Endothelial cell of umbilical vein (primary cell): ENCODE measurements around the gene AIDA. TPM values are rescaled to one million over a fixed set of nuclear protein-coding genes. Genes with fewer than 3 reads are reported as not detected.

ENCODE experiments used
- BruUV-seq: library from RNA; stranded (reverse); fragments of 400-500 nt; replicated peaks from 2 replicates; lab custom pipeline; 2021; lab: Mats Ljungman, UMichigan
- CTCF ChIA-PET: fragments of 300-600, 350-600 bp; sonication (Branson Sonifier 250); formaldehyde crosslinking; loops from one replicate; lab custom pipeline; 2021; ENCODE audit warnings: antibody characterized with exemption, inconsistent platforms; lab: Charles Lee
- POLR2A ChIA-PET: fragments of 300-600, 350-600 bp; sonication (Branson Sonifier 250); formaldehyde crosslinking; loops from one replicate; lab custom pipeline; 2021; ENCODE audit warnings: antibody characterized with exemption, inconsistent platforms; lab: Charles Lee
- DNase-seq: peaks from one replicate; pipeline ENCODE4 v3.0.0-alpha.2; 2011; ENCODE audit warnings: low read depth, low spot score
- FAIRE-seq: peaks from 2 replicates; lab custom pipeline; 2011; peaks lifted over from hg19 to GRCh38; lab: Jason Lieb, UNC
- H2AFZ ChIP-seq: 2 replicates; pipeline ENCODE4 v1.6.0; 2012; ENCODE audit warnings: low read depth, low read length, control low read depth, inconsistent platforms
- H3K27ac ChIP-seq: 2 replicates; pipeline ENCODE4 v1.5.1; 2011; ENCODE audit warnings: low read depth, mild to moderate bottlenecking, control low read depth, low read length, moderate library complexity; ENCODE audit not compliant: insufficient read depth
- H3K27me3 ChIP-seq, 2 experiments: 2 replicates each; pipeline versions ENCODE4 v1.6.0 to v1.6.1; 2011; ENCODE audit warnings: low read length in 2 of 2, mixed read lengths in 1 of 2; ENCODE audit not compliant: control insufficient read depth in 2 of 2, insufficient read depth in 2 of 2
- H3K36me3 ChIP-seq, 2 experiments: 2 replicates in 1 of 2; 3 replicates in 1 of 2; pipeline ENCODE4 v1.5.1; 2011; ENCODE audit warnings: low read length in 2 of 2, mild to moderate bottlenecking in 1 of 2, moderate library complexity in 1 of 2; ENCODE audit not compliant: control insufficient read depth in 2 of 2, insufficient read depth in 2 of 2; ENCODE audit errors: extremely low read depth in 1 of 2
- H3K4me1 ChIP-seq: 3 replicates; pipeline ENCODE4 v1.5.1; 2011; ENCODE audit warnings: mild to moderate bottlenecking, low read length; ENCODE audit not compliant: control insufficient read depth, insufficient read depth; ENCODE audit errors: extremely low read depth
- H3K4me2 ChIP-seq: 2 replicates; pipeline ENCODE4 v1.6.1; 2011; ENCODE audit warnings: low read length, control low read depth, mixed read lengths; ENCODE audit not compliant: insufficient read depth
- H3K4me3 ChIP-seq, 3 experiments: fragments of 200-600 bp in 1 of 3; sonication (generic), shearing (Covaris generic) in 1 of 3; replicated peaks in 1 of 3; 2 replicates each; pipeline ENCODE4 v1.5.1; 2011 to 2016; ENCODE audit warnings: control low read depth in 3 of 3, low read length in 3 of 3, mild to moderate bottlenecking in 2 of 3, inconsistent platforms in 1 of 3, low read depth in 1 of 3, moderate library complexity in 1 of 3; ENCODE audit not compliant: insufficient read depth in 1 of 3
- H3K79me2 ChIP-seq: 2 replicates; pipeline ENCODE4 v1.6.0; 2012; ENCODE audit warnings: low read length, inconsistent platforms; ENCODE audit not compliant: control insufficient read depth, insufficient read depth
- H3K9ac ChIP-seq: replicated peaks from 2 replicates; pipeline ENCODE3; 2011; ENCODE audit warnings: low read length, control low read depth; ENCODE audit not compliant: insufficient read depth; ENCODE audit errors: extremely low read depth
- H3K9me1 ChIP-seq: replicated peaks from 3 replicates; pipeline ENCODE4 v1.6.0; 2011; ENCODE audit warnings: mild to moderate bottlenecking, low read length; ENCODE audit not compliant: control insufficient read depth, insufficient read depth; ENCODE audit errors: extremely low read depth
- H3K9me3 ChIP-seq: replicated peaks from 2 replicates; pipeline ENCODE4 v1.5.1; 2012; ENCODE audit warnings: low read length, inconsistent platforms; ENCODE audit not compliant: control insufficient read depth, insufficient read depth
- H4K20me1 ChIP-seq: replicated peaks from 2 replicates; pipeline ENCODE3; 2011; ENCODE audit warnings: mild to moderate bottlenecking, low read length; ENCODE audit not compliant: control insufficient read depth, insufficient read depth; ENCODE audit errors: extremely low read depth
- EZH2 ChIP-seq: IDR thresholded peaks from 2 replicates; pipeline ENCODE4 v1.6.1; 2012; ENCODE audit warnings: borderline replicate concordance, low read depth, mild to moderate bottlenecking, moderate library complexity, low read length, inconsistent platforms; ENCODE audit not compliant: severe bottlenecking
- FOS ChIP-seq: IDR thresholded peaks from 2 replicates; pipeline ENCODE4 v1.6.1; 2011; ENCODE audit warnings: mild to moderate bottlenecking, low read length, moderate library complexity, borderline replicate concordance; ENCODE audit not compliant: insufficient read depth
- GATA2 ChIP-seq: IDR thresholded peaks from 2 replicates; pipeline ENCODE4 v1.7.0; 2011; ENCODE audit warnings: low read depth, mild to moderate bottlenecking, moderate library complexity, mixed read lengths, low read length; ENCODE audit not compliant: insufficient read length, insufficient read depth
- JUN ChIP-seq: IDR thresholded peaks from 2 replicates; pipeline ENCODE4 v1.6.1; 2011; ENCODE audit warnings: borderline replicate concordance, low read depth; ENCODE audit not compliant: insufficient read length, insufficient read depth
- MAX ChIP-seq: IDR thresholded peaks from 2 replicates; pipeline ENCODE4 v1.6.1; 2011; ENCODE audit not compliant: insufficient read depth, insufficient read length
- MYC ChIP-seq: IDR thresholded peaks from one replicate; pipeline ENCODE4 v1.6.1; 2011; ENCODE audit warnings: mild to moderate bottlenecking, low read depth, low read length
- POLR2A ChIP-seq: IDR thresholded peaks from 2 replicates; pipeline ENCODE4 v1.6.1; 2012; ENCODE audit warnings: low read depth, mild to moderate bottlenecking, control low read depth, low read length
- POLR2AphosphoS5 ChIP-seq: IDR thresholded peaks from 2 replicates; pipeline ENCODE4 v1.6.1; 2012; ENCODE audit warnings: low read depth, mild to moderate bottlenecking, control low read depth, low read length, moderate library complexity; ENCODE audit not compliant: insufficient read depth
- dilution Hi-C: fragments of 300-500 bp; cut with MboI; formaldehyde crosslinking; loops from one replicate; pipeline ENCODE4 v1.15.0; 2019; ENCODE audit warnings: low sequenced_read_pairs; ENCODE audit not compliant: extremely low pct_ligation_motif_present
- intact Hi-C: fragments of 100-400 bp; cut with micrococcal nuclease; formaldehyde crosslinking; loops from one replicate; pipeline ENCODE4 v1.10.0; 2022
- polyA plus RNA-seq, 4 experiments: library from polyadenylated mRNA; depleted of rRNA in 3 of 4; stranded (reverse) in 3 of 4; unstranded in 1 of 4; fragments of >200 nt; gene quantifications; 2 replicates each; pipeline versions ENCODE4 v1.2.1 to v1.2.3, GENCODE V29; 2011 to 2012; ENCODE audit warnings: missing spikeins in 1 of 4
- total RNA-seq: library from RNA; stranded (reverse); gene quantifications from 2 replicates; pipeline ENCODE4 v1.2.3, GENCODE V29; 2021
- TF ChIP-seq, protein P1 (sequence below), 2 donors: IDR thresholded peaks; 1 replicate in 1 of 2; 2 replicates in 1 of 2; pipeline ENCODE4 v1.5.1; 2011; ENCODE audit warnings: low read length in 2 of 2, mild to moderate bottlenecking in 2 of 2, moderate library complexity in 2 of 2, control low read depth in 1 of 2, inconsistent platforms in 1 of 2, low read depth in 1 of 2; ENCODE audit not compliant: insufficient read depth in 1 of 2; ENCODE audit errors: extremely low read depth in 1 of 2

AIDA gene
- total and polyA plus RNA-seq, 2 donors (not counting 3 experiments of a cell fraction or from before 2014, with no cell fraction given) = 32.8 to 75.4 TPM

DNA sequence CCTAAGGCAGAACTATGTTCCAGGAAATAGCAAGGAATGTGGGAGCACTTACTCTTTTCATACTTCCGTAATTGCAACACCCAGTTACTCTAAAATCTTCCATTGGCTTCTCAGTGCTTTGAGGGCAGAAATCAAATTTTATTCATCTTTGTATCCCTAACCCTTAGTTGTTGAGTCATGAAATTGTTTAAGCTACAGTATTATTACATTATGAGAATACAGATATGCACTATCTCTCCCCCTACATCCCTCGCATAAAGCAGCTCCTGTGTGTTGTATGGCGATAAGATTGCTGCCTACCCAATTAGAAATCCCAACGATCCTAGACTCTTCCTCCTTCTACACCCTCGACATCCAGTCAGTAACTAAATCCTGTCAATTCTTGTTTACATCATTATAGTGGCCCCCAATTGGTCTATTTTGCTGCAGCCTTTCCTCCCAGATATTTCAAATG, 2.6 kb downstream of the AIDA start:
- Histone ChIP-seq H3K4me1 (peaks cover 14% of the 10 kb centered on the region), H3K79me2 (peaks cover 76% of the 10 kb centered on the region), H3K36me3 (no peaks in the 10 kb centered on the region), H4K20me1 (no peaks in the 10 kb centered on the region), H3K27me3 (no peaks in the 10 kb centered on the region), H3K4me3 (no peak overlapping the region), H3K9me1 (no peaks in the 10 kb centered on the region), H3K27ac (no peak overlapping the region), H3K9ac (no peak overlapping the region), H3K9me3 (no peaks in the 10 kb centered on the region), H3K4me2 (peak overlapping the region; percentile 80), H2AFZ (no peak overlapping the region)
- ChIA-PET CTCF (interaction anchor here (1.4 kb wide), 1 partner anchor 75 kb away, joined by 3 read pairs; no protein-coding TSS in a partner anchor), POLR2A (no interaction called here)
- TF ChIP-seq EZH2 (no peak), MYC (no peak), FOS (no peak), MAX (no peak), POLR2AphosphoS5 (no peak), POLR2A (no peak), GATA2 (no peak), JUN (no peak)
- TF ChIP-seq, protein P1, sequence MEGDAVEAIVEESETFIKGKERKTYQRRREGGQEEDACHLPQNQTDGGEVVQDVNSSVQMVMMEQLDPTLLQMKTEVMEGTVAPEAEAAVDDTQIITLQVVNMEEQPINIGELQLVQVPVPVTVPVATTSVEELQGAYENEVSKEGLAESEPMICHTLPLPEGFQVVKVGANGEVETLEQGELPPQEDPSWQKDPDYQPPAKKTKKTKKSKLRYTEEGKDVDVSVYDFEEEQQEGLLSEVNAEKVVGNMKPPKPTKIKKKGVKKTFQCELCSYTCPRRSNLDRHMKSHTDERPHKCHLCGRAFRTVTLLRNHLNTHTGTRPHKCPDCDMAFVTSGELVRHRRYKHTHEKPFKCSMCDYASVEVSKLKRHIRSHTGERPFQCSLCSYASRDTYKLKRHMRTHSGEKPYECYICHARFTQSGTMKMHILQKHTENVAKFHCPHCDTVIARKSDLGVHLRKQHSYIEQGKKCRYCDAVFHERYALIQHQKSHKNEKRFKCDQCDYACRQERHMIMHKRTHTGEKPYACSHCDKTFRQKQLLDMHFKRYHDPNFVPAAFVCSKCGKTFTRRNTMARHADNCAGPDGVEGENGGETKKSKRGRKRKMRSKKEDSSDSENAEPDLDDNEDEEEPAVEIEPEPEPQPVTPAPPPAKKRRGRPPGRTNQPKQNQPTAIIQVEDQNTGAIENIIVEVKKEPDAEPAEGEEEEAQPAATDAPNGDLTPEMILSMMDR (IDR thresholded peaks at IDR 0.05; ENCODE audit: extremely low read depth in 1 of 2, insufficient read depth in 1 of 2, low read depth in 1 of 2, low read length in 2 of 2) = no peak
- intact Hi-C loops = loop anchor here (10.0 kb wide), 1 partner anchor 285 kb away; no protein-coding TSS in a partner anchor
- dilution Hi-C loops = no loop called here
- DNase-seq (no peak), FAIRE-seq (no peak)
- BruUV-seq = no TSS peak
